GM19099 (cell line): ENCODE data around the gene CERK.

ENCODE experiments used
- POLR2A ChIP-seq: IDR thresholded peaks from 3 replicates; pipeline ENCODE4 v1.6.1; 2011; ENCODE audit warnings: low read depth; ENCODE audit not compliant: insufficient read length; ENCODE audit errors: extremely low read depth

The CERK gene

DNA sequence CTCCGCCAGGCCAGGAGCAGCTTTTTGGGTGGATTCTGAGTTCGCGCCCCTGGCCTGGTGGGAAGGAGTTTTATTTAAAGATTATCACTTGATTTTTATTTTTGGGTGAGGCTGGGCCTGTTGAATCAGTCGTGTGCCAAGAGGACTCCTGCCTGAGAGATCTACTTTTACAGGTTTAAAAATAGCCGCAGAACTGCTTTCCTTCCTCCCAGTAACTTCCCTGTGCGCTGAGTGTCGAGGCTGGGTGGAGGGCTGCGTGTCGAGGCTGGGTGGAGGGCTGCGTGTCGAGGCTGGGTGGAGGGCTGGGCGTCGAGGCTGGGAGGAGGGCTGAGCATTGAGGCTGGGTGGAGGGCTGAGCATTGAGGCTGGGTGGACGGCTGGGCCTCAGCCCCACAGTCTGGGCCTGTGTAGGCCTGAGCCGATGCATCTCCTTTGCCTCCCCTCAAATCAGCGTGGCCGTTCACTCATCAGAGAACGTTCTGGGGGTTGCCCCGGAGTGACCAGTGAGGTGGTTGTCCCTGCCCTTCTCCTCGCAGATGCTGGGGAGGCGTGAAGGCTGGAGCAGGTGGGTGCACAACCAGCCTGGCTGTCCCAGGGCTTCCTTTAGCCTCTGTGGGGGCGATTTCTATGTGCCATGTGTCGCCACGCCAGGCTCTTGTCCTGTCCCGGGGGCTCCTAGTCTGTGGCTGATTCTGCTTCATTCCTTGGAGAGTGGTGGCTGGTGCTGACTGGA is 87.8 kb downstream of the CERK start:
- TF ChIP-seq POLR2A: no peak

DNA sequence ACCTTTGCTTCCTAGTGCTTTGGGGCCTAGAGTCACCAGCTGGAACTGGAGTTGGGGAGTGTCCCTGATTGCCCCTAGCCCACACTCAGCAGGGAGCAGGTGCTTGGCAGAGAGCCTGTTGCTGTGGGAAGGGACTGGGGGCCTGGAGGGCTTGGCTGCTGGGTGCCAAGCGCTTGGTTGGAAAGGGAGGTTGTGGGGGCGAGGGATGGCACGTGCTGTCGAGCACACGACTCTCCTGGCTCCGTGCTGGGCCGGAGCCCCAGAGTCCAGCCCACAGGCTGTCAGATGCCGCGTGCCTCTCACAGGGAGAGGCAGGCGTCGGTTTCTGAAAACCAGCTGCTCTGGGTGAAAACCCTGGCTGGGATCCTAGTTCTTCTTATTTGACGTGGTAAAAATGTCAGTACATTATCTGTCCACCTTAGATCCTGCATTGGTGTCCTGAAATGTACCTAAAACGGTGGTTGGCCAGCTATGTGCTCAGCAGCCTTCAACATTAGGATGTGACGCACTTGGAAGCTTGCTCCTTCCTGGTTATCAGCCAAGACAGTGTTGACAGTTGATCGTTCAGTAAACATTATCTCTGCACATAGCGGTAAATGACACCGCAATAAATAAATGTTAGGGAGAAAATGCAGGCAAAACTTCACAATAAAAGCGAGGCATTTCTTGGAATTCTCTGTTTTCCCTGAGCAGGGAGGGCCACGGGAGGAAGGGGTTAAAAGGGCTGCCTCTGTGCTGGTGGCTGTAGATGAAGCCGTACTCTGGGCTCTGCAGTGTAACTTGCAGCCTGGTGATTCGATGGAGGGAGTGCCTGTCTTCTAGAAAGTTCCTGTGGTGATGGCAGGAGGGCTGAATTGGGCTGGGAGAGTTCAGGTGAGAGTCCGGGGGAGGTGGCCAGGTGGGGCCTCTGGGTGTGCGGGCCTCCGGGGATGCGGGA is 88.6 kb downstream of the CERK start:
- no peak for TF ChIP-seq POLR2A

DNA sequence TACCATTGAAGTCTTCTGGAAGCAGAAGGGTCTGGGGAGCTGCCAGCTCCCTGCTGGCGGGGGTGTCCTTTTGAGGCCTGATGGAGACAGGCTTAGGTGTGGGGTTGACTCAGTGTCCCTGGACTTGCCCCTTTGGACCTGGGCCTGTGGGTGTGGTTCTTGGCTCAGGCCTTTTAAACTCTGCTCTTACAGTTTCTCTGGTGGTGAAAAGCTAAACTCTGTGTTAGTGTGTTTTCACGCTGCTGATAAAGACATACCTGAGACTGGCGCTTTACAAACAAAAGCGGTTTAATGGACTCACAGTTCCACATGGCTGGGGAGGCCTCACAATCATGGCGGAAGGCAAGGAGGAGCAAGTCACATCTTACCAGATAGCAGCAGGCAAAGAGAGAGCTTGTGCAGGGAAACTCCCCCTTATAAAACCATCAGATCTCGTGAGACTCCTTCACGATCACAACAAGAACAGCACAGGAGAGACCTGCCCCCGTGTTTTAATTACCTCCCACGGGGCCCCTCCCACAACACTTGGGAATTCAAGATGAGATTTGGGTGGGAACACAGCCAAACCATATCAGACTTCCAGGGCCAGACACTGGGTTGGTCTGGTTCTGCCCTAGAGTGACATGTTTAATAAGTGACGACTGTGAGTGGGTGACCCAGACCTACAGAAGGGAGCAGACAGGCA is 91.4 kb downstream of the CERK start:
- TF ChIP-seq POLR2A: no peak

DNA sequence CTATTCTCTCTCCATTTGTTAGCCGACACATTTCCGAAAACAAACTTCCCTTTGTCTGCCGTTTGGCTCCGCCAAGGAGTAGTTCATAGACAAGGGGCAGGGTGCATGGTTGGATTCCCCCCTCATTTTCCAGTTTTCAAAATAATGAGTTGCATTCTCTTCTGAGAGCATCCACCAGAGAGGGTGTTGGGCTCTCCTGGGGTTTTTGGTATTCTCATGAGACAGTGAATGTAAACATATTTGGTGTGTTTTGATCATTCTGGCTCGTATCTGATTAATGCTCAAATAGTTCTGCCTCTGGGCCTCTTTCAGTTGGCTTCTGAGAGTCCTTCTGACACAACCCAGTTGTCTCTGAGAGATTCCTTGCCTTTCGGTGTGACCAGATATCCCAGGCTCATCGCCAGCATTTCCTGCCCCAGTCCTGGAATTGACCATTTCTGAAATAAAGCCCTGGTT is 96.2 kb downstream of the CERK start:
- no peak for TF ChIP-seq POLR2A

DNA sequence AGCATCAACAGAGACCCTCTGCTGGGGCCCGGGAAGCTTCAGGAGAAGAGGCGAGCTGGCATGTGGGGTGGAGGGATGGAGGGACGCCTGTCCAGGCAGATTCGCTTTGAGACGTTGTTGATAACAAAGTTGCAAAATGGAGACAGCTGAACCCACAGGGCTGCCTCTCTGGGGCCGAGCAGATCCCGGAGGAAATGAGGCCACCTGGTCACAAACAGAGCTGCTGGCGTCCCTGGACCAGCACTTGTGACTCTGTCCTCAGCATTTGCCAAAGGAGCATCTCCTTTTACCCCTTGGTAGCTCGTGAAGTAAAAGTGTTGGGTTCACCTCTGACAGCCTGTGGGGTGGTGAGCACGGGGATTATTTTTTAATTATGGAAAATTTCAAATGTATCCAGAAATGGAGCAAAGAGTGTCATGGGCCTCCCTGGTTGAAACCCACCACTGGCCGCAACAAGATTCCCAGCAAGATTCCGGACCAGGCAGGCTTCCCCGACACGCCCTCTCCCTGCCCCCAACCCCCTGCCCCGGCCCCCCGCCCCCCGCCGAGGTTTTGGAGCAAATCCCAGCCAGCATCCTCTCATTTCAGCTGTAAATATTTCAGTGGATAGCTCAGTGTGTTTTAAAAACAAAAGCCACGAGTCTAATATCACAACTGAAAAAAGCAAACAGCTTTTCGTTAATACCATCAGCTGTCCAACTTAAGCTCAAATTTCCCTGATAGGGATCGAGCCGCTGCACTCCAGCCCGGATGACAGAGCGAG is 97.6 kb downstream of the CERK start:
- TF ChIP-seq POLR2A: no peak

DNA sequence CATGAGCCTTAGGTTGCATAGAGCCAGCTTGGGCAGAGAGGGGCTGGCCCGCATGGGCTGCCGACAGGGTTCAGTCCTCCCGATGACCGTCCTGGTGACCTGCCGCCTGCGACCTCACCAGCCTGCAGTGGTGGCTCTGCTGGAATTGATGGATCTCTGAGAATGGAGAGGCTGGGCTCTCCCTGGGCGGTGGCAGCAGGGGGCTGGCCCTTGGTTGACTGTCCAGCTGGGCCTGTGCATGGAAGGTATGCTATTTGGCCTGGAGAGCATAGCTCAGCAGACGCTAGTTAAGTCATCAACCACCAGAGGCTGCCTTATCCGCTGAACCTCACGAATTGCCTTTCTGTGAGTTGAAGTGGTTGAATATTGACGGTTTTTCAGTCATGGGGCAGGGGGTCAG is 98.2 kb downstream of the CERK start:
- no peak for TF ChIP-seq POLR2A

DNA sequence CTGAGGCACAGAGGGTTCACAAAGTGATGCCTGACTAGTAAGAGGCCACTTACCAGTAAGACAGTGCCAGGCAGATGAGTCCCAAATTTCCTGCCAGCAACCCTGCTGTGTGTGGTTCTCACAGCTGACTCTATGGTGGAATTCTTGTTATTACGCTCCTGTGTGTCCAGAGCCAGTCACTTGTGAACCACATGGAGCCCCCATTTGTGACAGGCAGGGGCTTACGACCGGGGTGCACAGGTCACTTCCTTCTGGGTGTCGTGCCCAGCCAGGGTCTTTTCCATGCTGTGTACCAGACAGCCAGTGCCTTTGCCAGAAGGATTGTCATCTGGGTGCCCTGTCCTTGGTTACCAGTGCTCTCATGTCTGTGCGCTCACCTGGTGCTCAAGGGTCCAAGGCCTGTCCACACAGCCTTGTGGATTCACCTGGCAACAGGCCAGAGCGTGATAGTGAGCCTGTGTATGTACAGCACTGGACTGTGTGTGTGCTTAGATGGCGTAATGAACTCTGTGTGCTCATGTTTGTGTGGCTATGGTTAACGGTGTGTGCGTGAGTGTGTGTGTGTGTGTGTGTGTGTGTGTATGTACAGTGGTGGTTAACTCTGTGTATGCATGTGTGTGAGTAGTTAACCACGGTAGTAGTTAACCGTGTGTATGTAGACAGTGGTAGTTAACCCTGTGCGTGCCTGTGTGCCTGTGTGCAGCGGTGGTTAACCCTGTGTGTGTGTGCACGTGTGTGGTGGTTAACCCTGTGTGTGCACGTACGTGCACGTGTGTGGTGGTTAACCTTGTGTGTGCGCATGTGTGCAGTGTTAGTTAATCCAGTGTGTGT is 99.2 kb downstream of the CERK start:
- no peak for TF ChIP-seq POLR2A

DNA sequence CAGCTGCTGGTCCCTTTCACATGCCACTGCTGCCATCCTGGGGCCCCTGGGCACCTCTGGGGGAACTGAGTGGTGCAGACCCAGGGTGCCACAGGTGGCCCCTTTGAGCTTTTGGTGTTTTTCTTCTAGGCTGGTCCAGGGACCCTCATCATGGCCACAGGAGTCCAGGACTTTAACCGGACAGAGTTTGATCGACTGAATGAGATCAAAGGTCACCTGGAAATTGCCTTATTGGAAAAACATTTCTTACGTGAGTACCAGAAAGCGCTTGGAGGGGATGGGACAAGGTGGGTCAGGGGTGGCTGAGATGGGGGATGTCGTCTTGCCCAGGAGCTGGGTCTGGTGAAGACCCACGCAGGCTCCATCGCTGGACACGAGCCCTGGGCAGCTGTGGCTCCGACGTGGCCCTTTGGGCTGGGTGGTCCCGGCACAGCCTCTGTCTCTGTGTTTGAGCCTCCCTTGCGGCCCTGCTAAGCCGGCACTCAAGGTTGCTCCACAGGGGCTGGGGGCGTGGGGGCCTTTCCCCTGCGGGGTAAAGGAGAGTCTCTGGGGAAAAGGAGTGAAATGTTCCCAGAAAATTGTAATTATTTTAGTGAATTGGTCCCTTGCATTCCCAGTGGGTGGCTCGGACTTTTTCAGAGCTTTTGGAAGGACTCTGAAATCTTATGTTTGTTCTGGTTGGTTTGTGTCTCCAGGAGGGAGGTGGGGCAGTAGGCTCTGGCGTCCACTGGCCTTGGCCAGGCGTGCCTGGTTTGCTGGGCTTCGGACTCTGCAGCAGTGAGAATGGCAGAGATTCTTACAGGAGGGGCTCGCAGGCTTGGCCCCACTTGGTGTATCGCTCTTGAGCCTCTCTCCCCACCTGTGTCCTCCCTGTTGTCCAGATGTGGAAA is 100.1 kb downstream of the CERK start:
- no peak for TF ChIP-seq POLR2A

DNA sequence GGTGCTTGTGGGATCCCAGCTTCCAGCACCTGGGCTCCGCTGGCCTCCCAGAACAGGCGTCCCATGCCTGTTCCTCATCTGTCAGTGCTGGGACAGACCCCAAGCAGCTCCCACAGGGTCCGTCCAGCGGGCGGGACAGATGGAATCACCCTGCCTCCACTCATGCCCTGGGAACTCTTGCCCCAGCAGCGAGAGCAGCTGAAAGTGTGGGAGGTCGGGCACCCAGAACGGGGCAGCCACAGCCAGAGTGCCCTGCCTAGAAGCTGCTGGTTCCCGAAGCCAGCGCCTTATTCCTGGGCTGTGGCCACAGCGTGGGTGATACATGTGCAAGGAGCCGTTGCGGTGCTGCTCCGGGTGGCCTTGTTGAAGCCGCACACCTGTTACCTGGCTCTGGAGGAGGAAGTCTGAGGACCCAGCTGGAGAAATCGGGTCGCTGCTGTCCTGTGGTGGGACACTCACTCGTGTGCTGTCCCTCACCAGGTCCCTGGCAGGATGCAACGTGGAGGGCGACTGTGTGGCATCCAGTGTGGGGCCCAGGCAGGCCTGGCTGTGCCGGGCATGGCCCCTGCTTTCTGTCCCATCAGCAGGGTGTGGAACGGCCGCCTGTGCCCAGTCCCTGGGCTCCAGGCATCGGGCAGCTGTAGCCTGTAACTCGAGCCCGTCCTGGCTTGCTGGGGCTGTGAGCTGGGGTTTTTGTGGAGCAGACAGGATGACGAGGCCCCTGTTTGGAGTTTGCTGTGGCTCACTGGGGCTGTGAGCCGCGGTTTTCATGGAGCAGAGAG is 101.6 kb downstream of the CERK start:
- no peak for TF ChIP-seq POLR2A

DNA sequence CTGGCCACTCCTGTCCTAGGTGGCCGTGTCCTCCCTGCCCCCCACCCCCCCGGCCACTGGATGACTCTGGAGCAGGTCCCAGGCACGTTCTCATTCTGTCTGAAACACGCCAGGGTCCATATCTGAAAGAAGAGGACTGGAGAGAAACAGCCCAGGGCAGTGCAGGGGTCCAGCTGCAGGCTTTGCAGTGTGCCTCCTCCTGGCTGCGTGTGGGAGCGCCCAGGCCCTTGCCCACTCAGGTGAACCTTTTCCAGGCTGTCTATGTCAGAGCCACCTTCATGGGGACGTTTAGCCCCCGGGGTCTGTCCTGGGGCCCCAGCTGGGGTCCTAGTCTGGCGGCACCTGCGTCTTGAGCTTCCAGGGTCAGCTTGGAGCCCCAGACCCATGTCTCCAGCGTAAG is 102.3 kb downstream of the CERK start:
- TF ChIP-seq POLR2A: no peak
